H1 (cell line): ENCODE data around the gene BBIP1. TPM values are rescaled to one million over a fixed set of nuclear protein-coding genes. Genes with fewer than 3 reads are reported as not detected.

Experiments used
- CTCF ChIA-PET: fragments of 300-600 bp; sonication (Branson Sonifier 250); formaldehyde crosslinking; loops from one replicate; lab custom pipeline; 2021; ENCODE audit not compliant: partially characterized antibody; lab: Charles Lee
- POLR2A ChIA-PET: fragments of 300-600 bp; sonication (Branson Sonifier 250); formaldehyde crosslinking; loops from one replicate; lab custom pipeline; 2021; ENCODE audit warnings: inconsistent platforms; ENCODE audit not compliant: partially characterized antibody; lab: Charles Lee
- DNase-seq, 2 experiments: peaks; one replicate each; pipeline versions ENCODE4 v3.0.0 to v3.0.0-alpha.2; 2010 to 2022; ENCODE audit warnings: low spot score in 2 of 2, low read depth in 1 of 2, mixed read lengths in 1 of 2
- FAIRE-seq: peaks from 2 replicates; lab custom pipeline; 2011; peaks lifted over from hg19 to GRCh38; lab: Jason Lieb, UNC
- H2AFZ ChIP-seq: 2 replicates; pipeline ENCODE4 v1.8.1; 2012; ENCODE audit warnings: low read length, inconsistent platforms
- H2AK5ac ChIP-seq: 2 replicates; pipeline ENCODE4 v1.6.1; 2013; ENCODE audit warnings: low read depth, low read length
- H2BK120ac ChIP-seq: replicated peaks from 2 replicates; pipeline ENCODE3; 2013; ENCODE audit warnings: low read depth, low read length, inconsistent platforms
- H2BK12ac ChIP-seq: 2 replicates; pipeline ENCODE4 v1.6.1; 2013; ENCODE audit warnings: low read depth, low read length
- H2BK15ac ChIP-seq: 2 replicates; pipeline ENCODE4 v1.6.1; 2013; ENCODE audit warnings: low read length
- H2BK20ac ChIP-seq: 2 replicates; pipeline ENCODE4 v1.6.1; 2013; ENCODE audit warnings: low read length
- H2BK5ac ChIP-seq: 2 replicates; pipeline ENCODE4 v1.6.1; 2013; ENCODE audit warnings: low read depth, low read length
- H3K14ac ChIP-seq: 2 replicates; pipeline ENCODE4 v1.6.1; 2013; ENCODE audit warnings: inconsistent platforms; ENCODE audit not compliant: insufficient read length
- H3K18ac ChIP-seq: 2 replicates; pipeline ENCODE4 v1.6.1; 2013; ENCODE audit warnings: low read length; ENCODE audit errors: extremely low read depth
- H3K23ac ChIP-seq: 2 replicates; pipeline ENCODE4 v1.6.1; 2013; ENCODE audit warnings: inconsistent platforms; ENCODE audit not compliant: insufficient read length
- H3K23me2 ChIP-seq: 2 replicates; pipeline ENCODE4 v1.6.1; 2013; ENCODE audit warnings: low read depth, low read length
- H3K27ac ChIP-seq: 2 replicates; pipeline ENCODE4 v1.6.1; 2011; ENCODE audit warnings: low read depth, low read length, inconsistent platforms
- H3K27me3 ChIP-seq, 4 experiments: replicated peaks in 1 of 4; 1 replicate in 1 of 4; 2 replicates in 3 of 4; pipeline versions ENCODE4 v1.6.1 to v1.8.1; 2011 to 2013; ENCODE audit warnings: low read length in 3 of 4, mild to moderate bottlenecking in 3 of 4, inconsistent platforms in 2 of 4, mixed read lengths in 2 of 4, moderate library complexity in 1 of 4; ENCODE audit not compliant: control insufficient read depth in 3 of 4, insufficient read depth in 3 of 4; ENCODE audit errors: extremely low read depth in 1 of 4
- H3K36me3 ChIP-seq, 4 experiments: 2 replicates each; pipeline versions ENCODE4 v1.6.1 to v1.8.1; 2011 to 2013; ENCODE audit warnings: mild to moderate bottlenecking in 4 of 4, low read length in 3 of 4, moderate library complexity in 2 of 4, control low read depth in 1 of 4, inconsistent platforms in 1 of 4; ENCODE audit not compliant: insufficient read depth in 4 of 4, control insufficient read depth in 2 of 4
- H3K4ac ChIP-seq: replicated peaks from 2 replicates; pipeline ENCODE3; 2013; ENCODE audit warnings: low read length, low read depth, mixed read lengths, inconsistent platforms; ENCODE audit not compliant: insufficient read length
- H3K4me1 ChIP-seq, 4 experiments: replicated peaks in 1 of 4; 1 replicate in 1 of 4; 2 replicates in 3 of 4; pipeline versions ENCODE4 v1.6.1 to v1.8.1; 2011 to 2013; ENCODE audit warnings: low read length in 3 of 4, inconsistent platforms in 2 of 4, mixed read lengths in 1 of 4; ENCODE audit not compliant: insufficient read depth in 4 of 4, control insufficient read depth in 3 of 4
- H3K4me2 ChIP-seq, 2 experiments: 2 replicates each; pipeline versions ENCODE4 v1.6.1 to v1.8.1; 2011 to 2013; ENCODE audit warnings: low read depth in 2 of 2, low read length in 2 of 2, control low read depth in 1 of 2, inconsistent platforms in 1 of 2, mild to moderate bottlenecking in 1 of 2; ENCODE audit not compliant: insufficient read depth in 1 of 2
- H3K4me3 ChIP-seq, 4 experiments: fragments of 200-600, 300-600 bp in 1 of 4; sonication (generic), shearing (Covaris generic), sonication (Bioruptor Twin) in 1 of 4; 2 replicates each; pipeline versions ENCODE4 v1.5.1 to v1.8.1; 2011 to 2016; ENCODE audit warnings: low read length in 4 of 4, low read depth in 3 of 4, control low read depth in 2 of 4, inconsistent platforms in 2 of 4, mild to moderate bottlenecking in 2 of 4, mixed read lengths in 1 of 4, moderate library complexity in 1 of 4; ENCODE audit not compliant: insufficient read depth in 2 of 4; ENCODE audit errors: extremely low read depth in 1 of 4
- H3K56ac ChIP-seq: replicated peaks from 2 replicates; pipeline ENCODE3; 2013; ENCODE audit warnings: low read depth, mild to moderate bottlenecking, mixed read lengths, low read length, inconsistent platforms; ENCODE audit not compliant: insufficient read length
- H3K79me1 ChIP-seq: 2 replicates; pipeline ENCODE4 v1.6.1; 2013; ENCODE audit warnings: low read depth, low read length, control low read depth
- H3K79me2 ChIP-seq, 2 experiments: 2 replicates each; pipeline versions ENCODE4 v1.6.1 to v1.8.1; 2012 to 2013; ENCODE audit warnings: low read length in 2 of 2, mild to moderate bottlenecking in 2 of 2, inconsistent platforms in 1 of 2; ENCODE audit not compliant: insufficient read depth in 2 of 2, control insufficient read depth in 1 of 2
- H3K9ac ChIP-seq, 4 experiments: replicated peaks in 1 of 4; 1 replicate in 1 of 4; 2 replicates in 3 of 4; pipeline versions ENCODE4 v1.6.1 to v1.8.1; 2011 to 2013; ENCODE audit warnings: low read depth in 3 of 4, low read length in 3 of 4, control low read depth in 2 of 4, mild to moderate bottlenecking in 2 of 4, moderate library complexity in 2 of 4, inconsistent platforms in 1 of 4; ENCODE audit errors: extremely low read depth in 1 of 4
- H3K9me3 ChIP-seq, 2 experiments: 2 replicates each; pipeline versions ENCODE4 v1.6.1 to v1.8.1; 2012 to 2013; ENCODE audit warnings: mild to moderate bottlenecking in 2 of 2, moderate library complexity in 2 of 2, control low read depth in 1 of 2, inconsistent platforms in 1 of 2, low read depth in 1 of 2, low read length in 1 of 2, mixed read lengths in 1 of 2; ENCODE audit not compliant: insufficient read depth in 2 of 2
- H4K20me1 ChIP-seq, 2 experiments: replicated peaks in 1 of 2; 2 replicates each; pipeline versions ENCODE3 to v1.8.1; 2011 to 2013; ENCODE audit warnings: inconsistent platforms in 2 of 2, low read length in 2 of 2, mild to moderate bottlenecking in 1 of 2; ENCODE audit not compliant: insufficient read depth in 2 of 2, control insufficient read depth in 1 of 2
- H4K5ac ChIP-seq: 2 replicates; pipeline ENCODE4 v1.6.1; 2013; ENCODE audit warnings: low read length, low read depth, mixed read lengths, inconsistent platforms; ENCODE audit not compliant: insufficient read length
- H4K8ac ChIP-seq: 2 replicates; pipeline ENCODE4 v1.8.0; 2013; ENCODE audit warnings: mild to moderate bottlenecking, moderate library complexity, low read length, inconsistent platforms; ENCODE audit not compliant: insufficient read depth; ENCODE audit errors: extremely low read depth
- H4K91ac ChIP-seq: replicated peaks from 2 replicates; pipeline ENCODE3; 2013; ENCODE audit warnings: low read length, mixed read lengths, inconsistent platforms; ENCODE audit not compliant: insufficient read length
- ASH2L ChIP-seq: fragments of 200-600, 300-600 bp; sonication (generic); IDR thresholded peaks from one replicate; pipeline ENCODE4 v1.7.1; 2017; ENCODE audit warnings: low read length
- ATF2 ChIP-seq: IDR thresholded peaks from 2 replicates; pipeline ENCODE4 v1.6.1; 2012; ENCODE audit warnings: low read length, inconsistent platforms
- BCL11A ChIP-seq, 2 experiments: IDR thresholded peaks; one replicate each; pipeline ENCODE4 v1.6.1; 2011; ENCODE audit warnings: low read depth in 2 of 2, low read length in 2 of 2, mild to moderate bottlenecking in 2 of 2
- CBX5 ChIP-seq: fragments of 300-800, 300-1000 bp; sonication (generic); IDR thresholded peaks from 2 replicates; pipeline ENCODE4 v1.7.1; 2016; ENCODE audit warnings: antibody characterized with exemption, low read length, low read depth
- CBX8 ChIP-seq: fragments of 300-800, 300-1000 bp; sonication (generic); IDR thresholded peaks from 2 replicates; pipeline ENCODE4 v1.7.1; 2016; ENCODE audit warnings: low read depth, low read length, borderline replicate concordance
- HDAC2 ChIP-seq, 2 experiments: fragments of 300-600 bp in 1 of 2; sonication (generic) in 1 of 2; IDR thresholded peaks; 2 replicates each; pipeline ENCODE4 v1.6.1; 2011 to 2012; ENCODE audit warnings: low read depth in 2 of 2, low read length in 2 of 2, mild to moderate bottlenecking in 2 of 2, moderate library complexity in 2 of 2, borderline replicate concordance in 1 of 2, inconsistent platforms in 1 of 2
- HDAC6 ChIP-seq: IDR thresholded peaks from one replicate; pipeline ENCODE4 v1.7.1; 2012; ENCODE audit warnings: low read depth, mild to moderate bottlenecking, inconsistent platforms, low read length, moderate library complexity
- JUND ChIP-seq: IDR thresholded peaks from 2 replicates; pipeline ENCODE4 v1.6.1; 2011; ENCODE audit warnings: mild to moderate bottlenecking, improper control_type of control experiment, low read length
- POLR2AphosphoS5 ChIP-seq: IDR thresholded peaks from 2 replicates; pipeline ENCODE4 v1.6.1; 2011; ENCODE audit warnings: low read depth, low read length
- POU5F1 ChIP-seq: IDR thresholded peaks from 2 replicates; pipeline ENCODE4 v1.6.1; 2011; ENCODE audit warnings: low read depth, mild to moderate bottlenecking, low read length, moderate library complexity
- RFX5 ChIP-seq: IDR thresholded peaks from 2 replicates; pipeline ENCODE4 v1.6.1; 2011; ENCODE audit warnings: low read depth, low read length, improper control_type of control experiment, borderline replicate concordance
- SP4 ChIP-seq: IDR thresholded peaks from 2 replicates; pipeline ENCODE4 v1.6.1; 2012; ENCODE audit warnings: low read length, inconsistent platforms
- WGBS, 2 experiments: shearing (Covaris generic) in 1 of 2; methylation state at CpG; one replicate each; pipeline versions ENCODE4 v1.1.6 to v1.1.7; 2013 to 2015; ENCODE audit warnings: low lambda C conversion rate in 2 of 2, mixed read lengths in 2 of 2, inconsistent platforms in 1 of 2, low coverage in 1 of 2, missing lambda C conversion rate in 1 of 2; ENCODE audit not compliant: insufficient replicate concordance in 2 of 2, insufficient coverage in 1 of 2, insufficient read length in 1 of 2; ENCODE audit errors: extremely low coverage in 1 of 2, missing lambda C conversion rate in 1 of 2; 5-methylcytosine and 5-hydroxymethylcytosine counted together
- polyA plus RNA-seq, 7 experiments: library from polyadenylated mRNA; depleted of rRNA in 3 of 7; stranded (reverse) in 5 of 7; unstranded in 2 of 7; fragments of >200 nt in 5 of 7; fragments of 200-250 nt in 2 of 7; gene quantifications; 1 replicate in 5 of 7; 2 replicates in 1 of 7; 4 replicates in 1 of 7; pipeline versions ENCODE4 v1.2.1 to v1.2.3, GENCODE V29; 2011 to 2013; ENCODE audit warnings: missing spikeins in 2 of 7, mixed read lengths in 2 of 7
- total RNA-seq: library from RNA; stranded (reverse); fragmentation: NEBNext Ultra II Directional; extraction: Animal tissue kit (Norgen Biotek cat#: 25700); gene quantifications from 2 replicates; pipeline ENCODE4 v1.2.1, GENCODE V29; 2021

The BBIP1 gene
- total and polyA plus RNA-seq, 2 of the 8 experiments (the other 6 are each of a cell fraction or from before 2014, with no cell fraction given): 8.8 to 19.6 TPM

- H4K5ac ChIP-seq: no peak overlapping the region
- POLR2A ChIA-PET: no interaction called here
- no peak overlapping the region for H3K14ac ChIP-seq
- H3K27ac ChIP-seq: no peak overlapping the region
- H3K79me2 ChIP-seq: no peaks in the 10 kb centered on the region
- H3K56ac ChIP-seq: no peak overlapping the region
- no peak overlapping the region for H3K23ac ChIP-seq
- H2AK5ac ChIP-seq: no peak overlapping the region
- no peak overlapping the region for H3K9ac ChIP-seq
- no peaks in the 10 kb centered on the region for H3K23me2 ChIP-seq
- 85% methylated on average over 6 of the region's 6 CpGs; no CpG with 5 or more reads in 1 of the 2 experiments for WGBS, 2 experiments
- no peak for DNase-seq
- no peaks in the 10 kb centered on the region for H4K20me1 ChIP-seq
- no peaks in the 10 kb centered on the region for H3K27me3 ChIP-seq
- H3K4me2 ChIP-seq: no peak overlapping the region
- no peak overlapping the region for H2AFZ ChIP-seq
- H2BK5ac ChIP-seq: no peak overlapping the region
- no peak overlapping the region for H4K91ac ChIP-seq
- no peak overlapping the region for H3K18ac ChIP-seq
- no peak overlapping the region for H3K4me3 ChIP-seq
- H3K4ac ChIP-seq: no peak overlapping the region
- H3K4me1 ChIP-seq: peaks cover 0 to 4% (median 0%) of the 10 kb centered on the region in 4 experiments; a peak in 2 of 7 replicates
- no peak for TF ChIP-seq SP4
- no peak for TF ChIP-seq CBX5
- no peak for TF ChIP-seq RFX5
- TF ChIP-seq ATF2: no peak
- no peak for TF ChIP-seq POU5F1
- TF ChIP-seq ASH2L: no peak
- TF ChIP-seq CBX8: no peak
- no peak for TF ChIP-seq JUND
- no peak for TF ChIP-seq POLR2AphosphoS5
- TF ChIP-seq HDAC2 (IDR thresholded peaks at IDR 0.05; ENCODE audit: borderline replicate concordance in 1 of 2, low read depth in 2 of 2, low read length in 2 of 2): no peak
- no peak for TF ChIP-seq BCL11A (IDR thresholded peaks at IDR 0.05; ENCODE audit: low read depth in 2 of 2, low read length in 2 of 2)
- TF ChIP-seq HDAC6: no peak
- H4K8ac ChIP-seq: no peak overlapping the region
- H2BK12ac ChIP-seq: no peak overlapping the region
- no peak overlapping the region for H2BK15ac ChIP-seq
- H3K36me3 ChIP-seq: no peaks in the 10 kb centered on the region; a peak in 1 of 8 replicates
- no peaks in the 10 kb centered on the region for H3K79me1 ChIP-seq
- CTCF ChIA-PET: interaction anchor here (0.9 to 2.7 kb wide), 3 partner anchors 15 to 119 kb away, joined by 3 to 10 read pairs (median 5); no protein-coding TSS in a partner anchor
- no peak overlapping the region for H2BK20ac ChIP-seq
- no peak overlapping the region for H2BK120ac ChIP-seq
- FAIRE-seq: no peak
- H3K9me3 ChIP-seq: no peaks in the 10 kb centered on the region
These were observed 53.7 kb downstream of the BBIP1 start for GRCh38 chr10:110865186-110865808.
